HEK293T (cell line): Measurements from ENCODE around the gene STAB2.

Experiments
- CTCF ChIA-PET: fragments of 350-600 bp; formaldehyde crosslinking; extraction: SDS; loops from one replicate; lab custom pipeline; 2021; ENCODE audit warnings: antibody characterized with exemption, inconsistent platforms; lab: Yijun Ruan, JAX
- POLR2A ChIA-PET: fragments of 350-600 bp; formaldehyde crosslinking; extraction: SDS; loops from one replicate; lab custom pipeline; 2020; ENCODE audit warnings: antibody characterized with exemption, inconsistent platforms; lab: Yijun Ruan, JAX
- DNase-seq: peaks from one replicate; pipeline ENCODE4 v3.0.0; 2012; ENCODE audit warnings: mixed read lengths; ENCODE audit errors: extremely low spot score
- ARNT ChIP-seq: fragments of 450-650 bp; IDR thresholded peaks from 2 replicates; pipeline ENCODE4 v1.6.1; 2017; ENCODE audit warnings: mild to moderate bottlenecking
- BHLHE40 ChIP-seq: fragments of 450-650 bp; IDR thresholded peaks from 2 replicates; pipeline ENCODE4 v1.6.1; 2016; ENCODE audit warnings: mild to moderate bottlenecking, moderate library complexity, borderline replicate concordance
- CTBP1 ChIP-seq: fragments of 450-650 bp; IDR thresholded peaks from 2 replicates; pipeline ENCODE4 v1.6.1; 2016; ENCODE audit warnings: borderline replicate concordance
- ELF4 ChIP-seq: fragments of 450-650 bp; IDR thresholded peaks from 2 replicates; pipeline ENCODE4 v1.6.1; 2017; ENCODE audit warnings: antibody characterized with exemption
- FOXA1 ChIP-seq: fragments of 450-650 bp; IDR thresholded peaks from 2 replicates; pipeline ENCODE4 v1.6.1; 2016; ENCODE audit warnings: mild to moderate bottlenecking
- FOXK2 ChIP-seq: fragments of 450-650 bp; IDR thresholded peaks from 2 replicates; pipeline ENCODE4 v1.6.1; 2016; ENCODE audit warnings: mild to moderate bottlenecking
- FOXM1 ChIP-seq: fragments of 450-650 bp; IDR thresholded peaks from 2 replicates; pipeline ENCODE4 v1.6.1; 2017; ENCODE audit warnings: mild to moderate bottlenecking, borderline replicate concordance
- HDGF ChIP-seq: fragments of 450-650 bp; IDR thresholded peaks from 2 replicates; pipeline ENCODE4 v1.6.1; 2017; ENCODE audit warnings: antibody characterized with exemption, borderline replicate concordance
- L3MBTL2 ChIP-seq: fragments of 450-650 bp; conservative IDR thresholded peaks from 2 replicates; pipeline ENCODE4 v1.6.1; 2016; ENCODE audit warnings: mild to moderate bottlenecking
- LEF1 ChIP-seq: fragments of 450-650 bp; IDR thresholded peaks from 2 replicates; pipeline ENCODE4 v1.6.1; 2017; ENCODE audit warnings: mild to moderate bottlenecking, borderline replicate concordance
- NFRKB ChIP-seq: fragments of 450-650 bp; IDR thresholded peaks from 2 replicates; pipeline ENCODE4 v1.6.1; 2016; ENCODE audit warnings: mild to moderate bottlenecking, moderate library complexity
- SP1 ChIP-seq: fragments of 450-650 bp; IDR thresholded peaks from 2 replicates; pipeline ENCODE4 v1.6.1; 2017
- SUZ12 ChIP-seq: fragments of 450-650 bp; IDR thresholded peaks from 2 replicates; pipeline ENCODE4 v1.6.1; 2016; ENCODE audit warnings: mild to moderate bottlenecking
- TARDBP ChIP-seq: fragments of 450-650 bp; IDR thresholded peaks from 2 replicates; pipeline ENCODE4 v1.6.1; 2016
- ZNF384 ChIP-seq: fragments of 450-650 bp; IDR thresholded peaks from 2 replicates; pipeline ENCODE4 v1.6.1; 2016
- TF ChIP-seq, protein P1 (sequence below): fragments of 450-650 bp; IDR thresholded peaks from 2 replicates; pipeline ENCODE4 v1.6.1; 2016

Gene STAB2

GRCh38 chr12:103736572-103736971 is 149.5 kb downstream of the STAB2 start:
- TF ChIP-seq NFRKB (no peak), BHLHE40 (no peak), SP1 (no peak), CTBP1 (no peak), ZNF384 (no peak), FOXK2 (no peak), HDGF (no peak), FOXA1 (no peak), ELF4 (no peak), LEF1 (no peak), SUZ12 (no peak), L3MBTL2 (no peak), FOXM1 (no peak), TARDBP (no peak), ARNT (no peak)
- TF ChIP-seq, protein P1, sequence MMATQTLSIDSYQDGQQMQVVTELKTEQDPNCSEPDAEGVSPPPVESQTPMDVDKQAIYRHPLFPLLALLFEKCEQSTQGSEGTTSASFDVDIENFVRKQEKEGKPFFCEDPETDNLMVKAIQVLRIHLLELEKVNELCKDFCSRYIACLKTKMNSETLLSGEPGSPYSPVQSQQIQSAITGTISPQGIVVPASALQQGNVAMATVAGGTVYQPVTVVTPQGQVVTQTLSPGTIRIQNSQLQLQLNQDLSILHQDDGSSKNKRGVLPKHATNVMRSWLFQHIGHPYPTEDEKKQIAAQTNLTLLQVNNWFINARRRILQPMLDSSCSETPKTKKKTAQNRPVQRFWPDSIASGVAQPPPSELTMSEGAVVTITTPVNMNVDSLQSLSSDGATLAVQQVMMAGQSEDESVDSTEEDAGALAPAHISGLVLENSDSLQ = no peak
- ChIA-PET POLR2A (no interaction called here), CTCF (no interaction called here)
- DNase-seq = no peak

DNA sequence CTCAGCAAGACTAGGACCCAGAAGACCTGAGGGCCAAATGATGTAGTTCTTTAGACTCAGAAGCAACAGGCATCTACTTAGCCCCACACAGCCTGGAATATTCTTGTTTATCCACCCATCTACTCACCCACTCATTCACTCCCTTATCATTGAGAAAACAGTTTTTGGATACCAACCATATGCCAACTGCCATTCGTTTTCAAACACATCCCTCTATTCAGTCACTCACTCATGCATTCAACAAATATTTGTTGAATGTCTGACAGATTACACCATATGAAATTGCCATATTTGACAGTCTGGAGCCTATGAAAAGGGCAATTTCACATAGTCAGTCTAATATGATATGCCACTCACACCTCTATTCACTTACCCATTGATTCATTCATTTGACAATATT is 150.8 kb downstream of the STAB2 start:
- ChIA-PET CTCF (no interaction called here), POLR2A (no interaction called here)
- TF ChIP-seq ARNT (no peak), FOXA1 (no peak), SP1 (no peak), NFRKB (no peak), CTBP1 (no peak), FOXM1 (no peak), SUZ12 (no peak), LEF1 (no peak), HDGF (no peak)
- no peak for DNase-seq

DNA sequence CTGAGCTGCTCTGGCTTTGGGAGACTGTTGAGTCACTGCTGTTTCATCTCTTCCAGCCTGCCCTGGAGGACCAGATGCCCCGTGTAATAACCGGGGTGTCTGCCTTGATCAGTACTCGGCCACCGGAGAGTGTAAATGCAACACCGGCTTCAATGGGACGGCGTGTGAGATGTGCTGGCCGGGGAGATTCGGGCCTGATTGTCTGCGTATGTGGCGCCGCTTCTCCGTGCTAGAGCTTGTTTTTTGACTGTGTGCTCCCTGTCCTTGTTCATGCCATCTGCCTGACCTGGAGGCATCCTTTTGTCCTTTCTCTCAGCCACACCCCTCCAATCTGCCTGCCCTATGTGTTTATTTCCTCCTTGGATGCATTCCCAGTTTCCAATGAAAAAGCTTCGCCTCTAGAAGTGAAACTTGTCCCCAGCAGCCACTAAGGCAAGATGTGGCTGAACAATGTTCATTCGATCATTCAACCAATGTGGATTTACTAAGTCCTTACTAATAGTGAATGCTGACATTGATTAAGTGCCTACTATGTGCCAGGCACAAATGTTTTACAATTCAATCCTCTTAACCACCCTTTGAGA is 155.4 kb downstream of the STAB2 start:
- POLR2A ChIA-PET = no interaction called here
- CTCF ChIA-PET = interaction anchor here (0.6 to 1.1 kb wide), 2 partner anchors 9 to 278 kb away, joined by 3 read pairs; no protein-coding TSS in a partner anchor

DNA sequence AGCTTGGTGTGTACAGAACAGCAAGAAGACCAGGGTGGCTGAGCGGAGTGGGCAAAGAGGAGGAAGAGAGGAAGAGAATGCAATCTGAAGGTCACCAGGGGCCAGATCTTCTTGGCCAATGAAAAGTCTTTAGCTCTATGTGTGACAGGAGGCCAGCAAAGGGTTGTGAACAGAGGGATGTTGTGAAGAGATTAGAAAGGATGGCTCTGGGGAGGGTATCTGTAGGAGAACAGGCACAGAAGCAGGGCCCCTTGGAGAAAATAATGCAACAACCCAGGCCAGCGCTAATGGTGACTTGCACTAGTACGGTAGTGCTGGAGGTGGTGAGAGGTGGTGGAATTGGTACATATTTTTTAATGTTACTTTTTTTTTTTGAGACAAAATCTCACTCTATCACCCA is 156.7 kb downstream of the STAB2 start:
- ChIA-PET POLR2A (no interaction called here), CTCF (no interaction called here)
- no peak for DNase-seq
- TF ChIP-seq FOXA1 (no peak), NFRKB (no peak), FOXM1 (no peak), CTBP1 (no peak), TARDBP (no peak), SUZ12 (no peak), HDGF (no peak), SP1 (no peak)
- TF ChIP-seq, protein P1 = no peak

More for the DNA sequence above, 155.4 kb downstream of the STAB2 start:
- DNase-seq = no peak
- TF ChIP-seq HDGF = no peak
- no peak for TF ChIP-seq FOXK2
- no peak for TF ChIP-seq FOXA1
- no peak for TF ChIP-seq L3MBTL2
- TF ChIP-seq ELF4 = no peak
- no peak for TF ChIP-seq TARDBP
- no peak for TF ChIP-seq FOXM1
- no peak for TF ChIP-seq LEF1
- TF ChIP-seq ARNT = no peak
- no peak for TF ChIP-seq ZNF384

- TF ChIP-seq SP1 (no peak), ARNT (no peak), BHLHE40 (no peak), CTBP1 (no peak), FOXA1 (no peak), SUZ12 (no peak), TARDBP (no peak)
- ChIA-PET POLR2A (no interaction called here), CTCF (no interaction called here)
- DNase-seq = peak; percentile 28
Observed at GRCh38 chr12:103745962-103746361, 158.9 kb downstream of the STAB2 start.

DNA sequence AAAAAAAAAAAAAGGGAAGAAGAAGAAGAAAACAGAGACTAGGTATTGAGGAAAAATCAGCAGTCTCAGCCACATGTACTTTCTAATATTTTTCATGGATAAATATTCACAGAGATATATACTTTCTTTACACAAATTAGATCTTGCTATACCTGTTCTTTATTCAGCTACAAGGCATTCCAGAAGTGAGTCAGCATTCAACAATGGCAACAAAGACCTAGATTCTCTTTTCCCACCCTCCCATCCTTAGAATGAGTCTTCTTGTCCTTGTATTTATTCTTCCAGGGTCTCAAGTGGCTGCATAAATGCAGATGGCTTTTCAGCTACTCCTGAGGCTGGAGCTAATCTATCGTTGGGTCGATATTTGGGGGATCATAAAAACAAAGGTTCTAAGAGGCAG is 160.9 kb downstream of the STAB2 start:
- ChIA-PET POLR2A (no interaction called here), CTCF (interaction anchor here (0.7 kb wide), 1 partner anchor 634 kb away, joined by 4 read pairs; no protein-coding TSS in a partner anchor)
- DNase-seq = no peak
- TF ChIP-seq FOXK2 (no peak), ELF4 (no peak), TARDBP (no peak), ZNF384 (no peak), HDGF (no peak), LEF1 (no peak), SUZ12 (no peak), NFRKB (no peak), CTBP1 (no peak), BHLHE40 (no peak), FOXM1 (no peak), FOXA1 (no peak), ARNT (no peak), L3MBTL2 (no peak), SP1 (no peak)
- TF ChIP-seq, protein P1 = no peak
